Glomerular visceral epithelial cell (primary cell): ENCODE measurements around the gene PCED1A.
"Not testable (repeated sequence)": the region's sequence is repeated elsewhere in the genome, so short reads cannot be mapped to it uniquely, and the experiment has no call there.

Experiments used
- DNase-seq: peaks from one replicate; pipeline ENCODE4 v3.0.0-alpha.2; 2016; ENCODE audit errors: extremely low spot score

Gene PCED1A

DNA sequence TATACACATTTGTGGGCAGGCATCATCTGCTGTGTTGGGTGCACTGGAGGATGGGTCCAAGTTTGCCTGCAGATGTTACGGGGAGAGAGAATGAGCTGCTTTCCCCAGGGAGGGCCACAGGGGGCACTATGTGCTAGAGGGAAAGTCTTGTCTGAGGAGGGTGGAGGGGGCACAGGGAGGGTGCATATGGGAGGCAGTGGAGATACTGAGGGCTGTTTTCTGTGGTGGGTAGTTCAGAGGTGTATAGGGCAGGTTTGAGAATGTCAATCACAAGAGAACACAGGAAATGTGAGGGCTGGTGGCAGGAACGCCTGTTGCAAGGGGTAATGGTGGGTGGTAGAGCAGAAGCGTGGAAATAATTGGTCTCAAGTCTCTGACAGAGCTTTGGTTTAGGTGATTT lies 25.2 kb upstream of the PCED1A start:
- no peak for DNase-seq

DNA sequence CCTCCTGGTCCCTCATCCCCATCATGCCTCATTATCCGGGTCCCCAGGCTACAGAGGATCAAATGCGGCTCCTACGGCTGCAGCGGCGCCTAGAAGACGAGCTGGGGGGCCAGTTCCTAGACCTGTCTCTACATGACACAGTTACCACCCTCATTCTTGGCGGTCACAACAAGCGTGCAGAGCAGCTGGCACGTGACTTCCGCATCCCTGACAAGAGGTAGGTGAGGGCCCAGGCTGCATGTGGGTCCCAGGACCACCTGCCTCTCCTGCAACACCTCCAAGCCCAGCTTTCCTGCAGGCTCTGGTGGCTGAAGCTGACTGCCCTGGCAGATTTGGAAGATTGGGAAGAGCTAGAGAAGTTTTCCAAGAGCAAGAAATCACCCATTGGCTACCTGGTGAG lies 24.6 kb upstream of the PCED1A start:
- DNase-seq, result no peak

DNA sequence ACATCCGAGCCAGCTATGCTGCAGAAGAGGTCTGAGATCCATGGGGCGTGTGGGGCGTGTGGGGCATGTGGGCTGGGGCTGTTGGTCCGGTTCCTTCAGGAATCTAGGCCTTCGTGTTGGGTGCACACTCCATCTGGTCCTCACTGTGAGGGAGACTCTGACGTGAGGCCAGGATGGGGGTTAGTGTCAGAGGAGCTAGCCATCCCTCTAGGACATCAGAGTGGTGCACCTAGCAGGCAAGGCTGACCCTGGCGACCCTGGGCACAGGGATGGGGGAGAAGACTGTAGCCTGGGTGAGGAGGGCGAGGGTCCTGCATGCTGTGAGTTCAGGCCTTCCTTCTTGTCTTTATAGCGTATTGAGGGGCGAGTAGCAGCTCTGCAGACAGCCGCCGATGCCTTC lies 24.2 kb upstream of the PCED1A start:
- no peak for DNase-seq

- DNase-seq, result peak; percentile 45
Measured at GRCh38 chr20:2859330-2860121, 19.1 kb upstream of the PCED1A start.

- DNase-seq, result no peak
Measured at GRCh38 chr20:2858591-2858990, 18.1 kb upstream of the PCED1A start.

GRCh38 chr20:2851086-2851485 lies 10.6 kb upstream of the PCED1A start:
- DNase-seq, result no peak

DNA sequence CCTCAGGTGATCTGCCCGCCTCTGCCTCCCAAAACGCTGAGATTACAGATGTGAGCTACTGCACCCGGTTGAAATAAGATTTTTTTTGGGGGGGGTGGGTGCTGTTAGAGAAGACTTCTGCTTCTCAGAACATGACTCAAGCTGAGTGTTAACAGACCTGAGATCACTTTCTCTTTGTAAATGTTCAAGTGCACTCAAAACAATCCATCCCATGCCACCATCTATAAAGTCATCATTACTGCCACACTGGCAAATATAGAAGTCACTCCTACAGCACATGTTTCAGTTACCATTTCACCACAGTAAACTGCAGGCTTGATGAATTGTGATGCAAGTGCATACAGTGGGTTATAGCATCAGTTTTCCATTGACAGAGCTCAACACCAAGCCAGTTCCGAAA lies 9.1 kb upstream of the PCED1A start:
- DNase-seq, result no peak

DNA sequence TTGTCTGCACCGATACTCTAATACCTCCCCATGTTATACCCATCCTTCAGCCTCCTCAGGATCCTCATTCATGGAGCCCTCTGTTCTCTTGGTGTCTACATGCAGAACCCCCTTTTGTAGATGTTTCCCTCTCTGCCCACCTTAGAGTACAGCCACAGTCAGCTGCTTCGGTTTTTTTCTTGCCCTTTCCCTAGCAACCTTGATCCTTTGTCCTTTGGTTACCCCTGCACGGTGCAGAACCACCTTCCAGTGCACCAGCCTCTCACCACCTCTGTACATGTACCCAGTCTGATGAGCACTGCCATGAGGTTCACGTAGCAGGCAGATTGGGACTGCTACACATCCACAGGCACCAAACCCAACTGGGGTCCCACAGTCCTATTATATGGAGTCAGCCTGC lies 7.3 kb upstream of the PCED1A start:
- DNase-seq, result no peak

- DNase-seq, result no peak
Measured at GRCh38 chr20:2846698-2847097, 6.2 kb upstream of the PCED1A start.

- DNase-seq, result no peak
Measured at GRCh38 chr20:2845607-2846006, 5.2 kb upstream of the PCED1A start.

DNA sequence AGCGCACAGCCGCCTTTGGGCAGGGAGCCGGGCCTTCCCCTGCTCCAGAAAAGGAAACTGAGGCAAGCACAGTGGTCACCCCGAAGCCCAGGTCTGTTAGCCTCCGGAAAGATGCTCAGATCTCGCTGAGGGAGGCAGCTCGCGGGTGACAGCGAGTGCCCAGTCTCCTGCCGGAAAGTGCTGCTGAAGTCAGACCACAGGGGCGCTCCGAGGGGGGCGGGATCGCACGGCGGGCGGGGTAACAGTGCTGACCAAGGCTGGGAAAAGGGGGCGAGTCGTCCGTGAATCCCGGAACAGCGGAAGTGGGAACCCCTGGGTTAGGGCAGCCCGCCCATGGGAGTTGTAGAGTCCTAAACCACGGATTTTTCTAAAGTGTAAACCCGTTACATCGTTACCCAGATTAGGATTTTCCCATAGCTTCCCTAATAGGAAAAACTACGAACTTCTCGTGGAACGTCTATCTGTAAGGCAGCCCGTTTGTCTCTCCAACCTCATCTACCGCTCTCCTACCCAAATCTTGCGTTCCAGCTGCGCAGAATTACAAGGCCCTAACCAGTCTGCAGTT lies 594 bp upstream of the PCED1A start:
- peak; percentile 79 for DNase-seq

- DNase-seq, result no peak
Measured at GRCh38 chr20:2839732-2840137, 720 bp downstream of the PCED1A start.

DNA sequence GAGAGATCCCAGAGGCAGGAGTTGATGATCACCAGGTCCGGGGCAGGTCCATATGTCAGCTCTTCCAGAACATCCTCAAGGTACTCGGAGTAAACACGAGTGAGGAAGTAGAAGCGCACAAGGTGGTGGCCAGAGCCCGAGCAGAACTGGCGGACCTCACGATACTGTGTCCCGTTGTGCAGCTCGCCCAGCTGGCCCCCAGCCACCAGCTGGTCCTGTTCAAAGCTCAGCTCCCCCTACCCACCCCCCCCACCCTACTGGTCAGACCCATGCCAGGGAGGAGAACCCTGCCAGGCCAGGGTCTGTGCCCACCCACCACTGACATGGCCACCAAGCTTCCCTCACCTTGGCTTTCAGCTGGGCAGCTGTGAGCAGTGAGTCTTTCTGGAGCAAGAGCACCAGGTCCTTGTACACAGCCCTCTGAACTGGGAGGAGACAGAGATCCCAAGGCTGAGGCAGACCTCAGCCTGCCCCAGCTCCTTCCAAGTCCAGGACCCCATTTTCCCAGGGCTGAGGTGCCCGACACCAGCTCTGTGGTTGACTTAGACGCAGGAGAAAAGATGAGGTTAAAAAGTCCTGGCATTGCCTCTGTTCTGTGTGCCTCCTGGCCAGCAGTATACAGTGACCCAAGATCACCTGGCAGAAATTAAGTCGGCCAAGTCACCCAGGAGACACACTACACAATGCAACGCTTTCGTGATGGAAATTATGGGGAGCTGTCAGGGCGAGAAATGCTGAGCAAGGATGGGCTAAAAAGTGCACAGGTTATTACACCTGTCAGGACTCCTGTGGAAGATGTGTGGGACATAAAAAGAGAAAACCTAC lies 1.4 kb downstream of the PCED1A start:
- DNase-seq, result no peak

GRCh38 chr20:2838170-2838797 lies 2.2 kb downstream of the PCED1A start:
- DNase-seq, result no peak

DNA sequence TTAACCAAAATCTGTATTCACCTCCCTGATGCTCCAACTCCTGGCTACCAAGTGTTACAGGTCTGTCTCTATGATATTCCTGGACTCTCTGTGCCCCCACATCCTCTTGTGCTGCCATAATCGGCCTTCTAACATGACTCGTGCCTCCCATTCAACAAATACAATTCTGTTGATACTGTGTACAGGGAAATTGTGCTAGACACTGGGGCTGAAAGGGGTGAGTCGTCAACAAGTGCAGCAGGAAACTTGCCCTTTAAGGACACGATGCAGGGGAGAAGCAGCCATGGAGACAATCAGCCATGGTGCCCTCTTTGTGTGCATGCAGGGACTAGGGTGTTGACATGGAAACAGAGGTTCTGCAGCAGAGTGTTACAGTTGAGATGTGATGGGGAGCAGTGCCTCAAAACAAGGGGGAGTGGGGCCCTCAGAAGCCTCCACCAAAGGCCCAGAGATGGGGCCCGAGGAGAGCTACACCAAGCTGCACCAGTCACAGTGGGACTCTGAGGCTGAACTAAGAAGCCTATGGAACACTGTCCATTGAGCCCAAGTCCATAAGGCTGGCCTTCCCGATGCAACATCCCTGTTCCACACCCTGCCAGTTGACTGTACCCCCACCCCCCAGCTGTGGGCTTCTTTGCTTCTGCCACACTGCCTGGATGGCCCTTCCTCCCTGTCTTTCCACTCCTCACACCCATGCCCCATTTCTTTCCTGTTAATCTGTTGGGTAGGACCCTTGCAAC lies 3.1 kb downstream of the PCED1A start:
- no peak for DNase-seq

DNA sequence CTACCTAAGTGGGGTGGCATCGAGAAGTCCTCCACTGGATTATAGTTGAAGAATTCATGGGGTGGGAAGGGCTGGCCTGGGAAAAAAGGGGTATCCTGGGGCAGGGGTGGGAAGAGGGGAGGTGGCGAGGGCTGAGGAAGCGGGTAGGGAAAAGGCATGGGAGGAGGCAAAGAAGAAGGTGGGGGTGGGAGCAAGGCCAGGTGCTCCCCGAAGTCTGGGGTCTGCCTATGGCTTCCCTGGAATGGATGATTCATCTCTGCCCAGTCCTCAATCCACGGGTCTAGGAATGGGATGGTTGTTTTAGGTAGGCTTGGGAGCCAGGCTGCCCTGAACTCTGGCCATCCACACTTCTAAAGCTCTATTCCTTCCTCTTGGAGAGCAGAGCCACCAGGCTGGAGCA lies 4.4 kb downstream of the PCED1A start:
- DNase-seq, result no peak

- DNase-seq, result no peak
Measured at GRCh38 chr20:2835331-2835796, 5.1 kb downstream of the PCED1A start.

GRCh38 chr20:2834401-2835110 lies 5.9 kb downstream of the PCED1A start:
- DNase-seq, result no peak

- no peak for DNase-seq
Measured at GRCh38 chr20:2833761-2834160, 6.7 kb downstream of the PCED1A start.

GRCh38 chr20:2831206-2831605 lies 9.2 kb downstream of the PCED1A start:
- DNase-seq, result not testable (repeated sequence)

DNA sequence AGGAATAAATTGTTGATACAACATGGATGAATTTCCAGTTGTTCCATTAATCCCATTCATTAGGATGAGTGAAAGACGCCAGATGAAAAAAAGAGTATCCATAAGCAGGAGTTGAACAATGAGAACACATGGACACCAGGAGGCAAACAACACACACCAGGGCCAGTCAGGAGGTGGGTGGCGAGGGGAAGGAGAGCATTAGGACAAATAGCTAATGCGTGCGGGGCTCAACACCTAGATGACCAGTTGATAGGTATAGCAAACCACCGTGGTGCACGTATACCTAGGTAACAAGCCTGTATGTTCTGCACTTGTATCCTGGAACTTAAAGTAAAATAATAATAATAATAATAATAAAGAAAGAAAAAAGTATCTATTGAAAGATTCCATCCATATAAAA lies 11.1 kb downstream of the PCED1A start:
- DNase-seq, result no peak
